ENCODE data around the gene ISCA2.

- TF ChIP-seq POLR2A (IDR thresholded peaks at IDR 0.05; ENCODE audit: low read depth, low read length) (no peak), CTCF (IDR thresholded peaks at IDR 0.05; ENCODE audit: extremely low read depth in 1 of 2, insufficient read depth in 1 of 2, low read depth in 1 of 2, low read length in 2 of 2) (no peak), EZH2 (IDR thresholded peaks at IDR 0.05; ENCODE audit: borderline replicate concordance, low read depth, low read length, severe bottlenecking) (no peak), FOS (IDR thresholded peaks at IDR 0.05; ENCODE audit: borderline replicate concordance, insufficient read depth, low read length) (no peak)
Observed at GRCh38 chr14:74543771-74544438, 50.3 kb downstream of the ISCA2 start.
